GM18907 (cell line): ENCODE measurements around the gene AMPD2.

Experiments used
- ATAC-seq: cut with Tn5 transposase; IDR thresholded peaks from one replicate; pipeline ENCODE4 v1.9.1; 2021; ENCODE audit warnings: mild to moderate bottlenecking, moderate library complexity; ENCODE audit not compliant: unreplicated experiment

The AMPD2 gene

GRCh38 chr1:109619576-109620400 lies at the start of gene AMPD2, which contains the start of gene GNAT2:
TSS of gene AMPD2 (plus strand) at chr1:109619837. CDS start at chr1:109621176, 1,339 bp downstream.
TSS of gene GNAT2 (minus strand) at chr1:109619616. CDS start at chr1:109612870, 6,746 bp downstream.
- ATAC-seq = peak; percentile 53

DNA sequence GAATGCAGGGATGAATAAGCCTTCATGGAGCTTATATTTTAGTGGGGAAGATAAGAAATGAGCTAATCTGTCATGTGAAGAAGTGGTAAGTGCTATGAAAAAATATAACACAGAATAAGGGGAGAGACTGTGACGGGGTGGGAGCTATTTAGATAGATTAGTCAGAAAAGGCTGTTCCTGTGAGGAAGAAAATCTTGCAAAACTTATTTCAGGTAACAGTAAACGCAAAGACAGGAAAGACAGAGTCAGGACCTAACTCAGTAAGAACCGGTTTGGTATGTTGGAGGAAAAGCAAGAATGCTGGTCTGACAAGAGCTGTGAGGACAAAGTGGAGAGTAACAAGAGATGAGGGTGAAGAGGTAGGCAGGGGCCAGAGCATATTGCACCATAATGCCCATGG lies 49.2 kb upstream of the AMPD2 start:
- no peak for ATAC-seq

DNA sequence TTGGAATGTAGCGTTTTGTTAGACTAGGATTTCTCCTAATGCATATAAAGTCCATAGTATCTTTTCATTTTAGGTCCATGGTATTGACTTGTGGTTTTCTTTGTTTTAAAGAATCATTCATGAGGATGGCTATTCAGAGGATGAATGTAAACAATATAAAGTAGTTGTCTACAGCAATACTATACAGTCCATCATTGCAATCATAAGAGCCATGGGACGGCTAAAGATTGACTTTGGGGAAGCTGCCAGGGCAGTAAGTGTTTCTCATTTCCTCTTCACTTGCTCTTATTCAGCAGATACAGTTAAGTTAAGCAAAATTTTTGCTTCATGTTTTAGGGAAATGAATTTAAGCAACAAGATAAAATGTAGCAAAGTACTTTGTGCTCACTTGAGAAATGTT lies 45.9 kb upstream of the AMPD2 start:
- ATAC-seq = no peak

- no peak for ATAC-seq
Measured at GRCh38 chr1:109578947-109579443, 40.6 kb upstream of the AMPD2 start.

GRCh38 chr1:109579491-109579890 lies 40.1 kb upstream of the AMPD2 start:
- ATAC-seq = no peak

DNA sequence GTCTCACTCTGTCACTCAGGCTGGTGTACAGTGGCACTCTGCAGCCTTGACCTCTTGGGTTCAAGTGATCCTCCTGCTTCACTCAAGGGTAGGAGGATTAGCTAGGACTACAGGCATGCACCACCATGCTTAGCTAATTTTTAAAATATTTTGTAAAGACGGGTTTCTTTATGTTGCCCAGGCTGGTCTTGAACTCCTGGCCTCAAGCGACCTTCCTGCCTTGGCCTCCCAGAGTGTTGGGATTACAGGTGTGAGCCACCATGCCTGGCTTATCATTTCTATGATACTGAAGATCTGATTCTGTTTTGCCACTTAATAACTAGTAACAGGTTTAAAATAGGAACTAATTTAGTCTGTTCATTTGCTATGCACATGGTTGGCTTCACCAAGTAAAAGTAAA lies 37.6 kb upstream of the AMPD2 start:
- ATAC-seq = no peak

- ATAC-seq = no peak
Measured at GRCh38 chr1:109584766-109585165, 34.9 kb upstream of the AMPD2 start.

- no peak for ATAC-seq
Measured at GRCh38 chr1:109586055-109586454, 33.6 kb upstream of the AMPD2 start.

DNA sequence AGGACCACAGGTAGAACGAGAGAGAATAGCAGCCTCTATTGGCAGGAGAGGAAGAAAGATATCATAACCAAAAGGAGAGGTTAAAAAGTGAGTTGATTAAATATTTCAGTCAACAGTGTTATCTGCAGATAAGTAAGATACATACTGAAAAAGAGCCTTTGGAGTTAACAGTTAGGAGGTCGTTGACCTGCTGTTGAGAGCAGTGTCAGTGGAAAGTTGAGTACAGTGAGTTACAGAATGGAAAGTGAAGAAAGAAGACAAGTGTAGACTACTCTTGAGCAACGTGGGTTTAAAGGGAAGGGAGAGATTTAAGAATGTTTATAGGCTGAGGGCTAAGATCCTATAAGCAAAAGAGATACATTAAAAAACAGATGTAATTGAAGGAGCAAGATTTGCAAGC lies 30.5 kb upstream of the AMPD2 start:
- ATAC-seq = no peak

DNA sequence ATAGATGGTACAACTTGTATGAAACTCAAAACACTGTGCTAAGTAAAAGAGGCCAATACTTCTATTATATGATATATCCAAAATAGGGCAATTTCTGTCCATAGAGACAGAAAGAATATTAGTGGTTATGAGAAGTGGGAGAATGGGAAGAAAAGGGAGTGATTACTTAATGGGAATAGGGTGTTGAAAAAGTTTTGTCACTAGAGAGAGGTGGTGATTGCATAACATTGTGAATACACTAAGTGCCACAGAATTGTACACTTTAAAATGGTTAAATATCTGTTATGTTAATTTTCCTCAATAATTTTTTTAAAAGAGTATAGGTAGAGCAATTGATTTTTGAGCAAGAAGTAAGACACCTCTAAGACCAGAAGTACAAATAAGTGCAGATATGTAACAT lies 30.0 kb upstream of the AMPD2 start:
- ATAC-seq = no peak

- no peak for ATAC-seq
Measured at GRCh38 chr1:109592916-109593315, 26.7 kb upstream of the AMPD2 start.

GRCh38 chr1:109595531-109595930 lies 24.1 kb upstream of the AMPD2 start:
- ATAC-seq = no peak

GRCh38 chr1:109598156-109598555 lies 21.5 kb upstream of the AMPD2 start:
- ATAC-seq = no peak

GRCh38 chr1:109598655-109599054 lies 21.0 kb upstream of the AMPD2 start:
- ATAC-seq = no peak

- no peak for ATAC-seq
Measured at GRCh38 chr1:109603229-109603628, 16.4 kb upstream of the AMPD2 start.

- no peak for ATAC-seq
Measured at GRCh38 chr1:109605381-109605780, 14.3 kb upstream of the AMPD2 start.

- ATAC-seq = no peak
Measured at GRCh38 chr1:109609881-109610280, 9.8 kb upstream of the AMPD2 start.

- ATAC-seq = no peak
Measured at GRCh38 chr1:109610609-109611307, 8.9 kb upstream of the AMPD2 start.

GRCh38 chr1:109611308-109611990 lies 8.2 kb upstream of the AMPD2 start:
- ATAC-seq = no peak

DNA sequence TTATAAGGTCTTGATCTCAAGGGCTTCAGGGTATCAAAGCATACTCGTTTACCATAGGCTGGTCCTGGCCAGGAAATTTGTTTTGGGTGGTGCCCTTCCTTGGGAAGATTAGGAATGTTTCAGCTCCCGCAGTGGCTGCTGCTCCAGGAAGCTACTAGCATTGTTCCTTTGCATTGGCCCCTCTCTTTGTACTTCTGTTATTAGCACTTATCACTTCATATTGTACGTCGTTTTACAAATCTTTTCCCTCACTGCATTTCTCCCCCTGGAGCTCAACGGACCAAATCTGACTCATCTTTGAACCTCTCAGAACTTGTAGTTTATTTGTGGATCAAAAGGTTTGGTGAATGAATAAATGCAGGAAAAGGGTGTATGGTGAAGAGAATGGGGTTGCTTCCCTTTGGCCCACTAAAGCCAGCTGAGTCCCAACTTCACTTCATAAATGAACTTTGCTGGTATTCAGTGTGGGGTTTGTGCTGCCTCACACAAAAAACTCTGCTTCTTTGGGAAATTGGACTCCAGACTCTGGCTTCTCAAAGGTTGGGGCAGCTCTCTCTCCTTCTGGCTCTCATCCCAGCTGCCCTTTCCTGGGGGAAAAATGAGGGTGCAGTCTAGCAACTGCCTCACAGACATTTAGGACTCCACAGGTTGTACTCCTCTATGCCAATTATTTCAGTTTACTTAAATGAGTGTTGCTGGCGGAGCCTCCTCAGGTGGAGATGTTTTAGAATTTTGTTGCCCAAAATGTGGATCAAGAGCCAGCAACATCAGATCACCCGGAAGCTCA lies 6.1 kb upstream of the AMPD2 start:
- ATAC-seq = no peak

GRCh38 chr1:109615879-109616278 lies 3.8 kb upstream of the AMPD2 start:
- ATAC-seq = no peak
